ENCODE data around the gene MBNL2.

GRCh38 chr13:97287047-97287383 lies 64.9 kb downstream of the MBNL2 start:
- no peak for TF ChIP-seq POLR2AphosphoS5 (IDR thresholded peaks at IDR 0.05; ENCODE audit: low read depth)
- TF ChIP-seq, protein P1, sequence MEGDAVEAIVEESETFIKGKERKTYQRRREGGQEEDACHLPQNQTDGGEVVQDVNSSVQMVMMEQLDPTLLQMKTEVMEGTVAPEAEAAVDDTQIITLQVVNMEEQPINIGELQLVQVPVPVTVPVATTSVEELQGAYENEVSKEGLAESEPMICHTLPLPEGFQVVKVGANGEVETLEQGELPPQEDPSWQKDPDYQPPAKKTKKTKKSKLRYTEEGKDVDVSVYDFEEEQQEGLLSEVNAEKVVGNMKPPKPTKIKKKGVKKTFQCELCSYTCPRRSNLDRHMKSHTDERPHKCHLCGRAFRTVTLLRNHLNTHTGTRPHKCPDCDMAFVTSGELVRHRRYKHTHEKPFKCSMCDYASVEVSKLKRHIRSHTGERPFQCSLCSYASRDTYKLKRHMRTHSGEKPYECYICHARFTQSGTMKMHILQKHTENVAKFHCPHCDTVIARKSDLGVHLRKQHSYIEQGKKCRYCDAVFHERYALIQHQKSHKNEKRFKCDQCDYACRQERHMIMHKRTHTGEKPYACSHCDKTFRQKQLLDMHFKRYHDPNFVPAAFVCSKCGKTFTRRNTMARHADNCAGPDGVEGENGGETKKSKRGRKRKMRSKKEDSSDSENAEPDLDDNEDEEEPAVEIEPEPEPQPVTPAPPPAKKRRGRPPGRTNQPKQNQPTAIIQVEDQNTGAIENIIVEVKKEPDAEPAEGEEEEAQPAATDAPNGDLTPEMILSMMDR (IDR thresholded peaks at IDR 0.05; ENCODE audit: insufficient read depth, low read length): no peak

All from HL-60 (cell line).